Measurements from ENCODE around the gene PDXK. TPM values are rescaled to one million over a fixed set of nuclear protein-coding genes. Genes with fewer than 3 reads are reported as not detected.
A peak's percentile ranks its signal among the peaks of the same experiment; 100 is the strongest.

Gene PDXK
- total and polyA plus RNA-seq, 2 of the 8 experiments (the other 6 are each of a cell fraction or from before 2014, with no cell fraction given): 78.0 to 112 TPM

- Histone ChIP-seq H2BK20ac (ENCODE audit: low read length) (no peak overlapping the region), H4K20me1 (replicated peaks in 1 of 2; ENCODE audit: control insufficient read depth in 1 of 2, insufficient read depth in 2 of 2, low read length in 2 of 2) (peaks cover 4 to 7% of the 10 kb centered on the region in 2 experiments), H4K8ac (ENCODE audit: extremely low read depth, insufficient read depth, low read length) (no peak overlapping the region), H3K79me2 (ENCODE audit: control insufficient read depth in 1 of 2, insufficient read depth in 2 of 2, low read length in 2 of 2) (peaks cover 13 to 63% of the 10 kb centered on the region in 2 experiments), H2BK12ac (ENCODE audit: low read depth, low read length) (no peak overlapping the region), H3K4me2 (ENCODE audit: insufficient read depth in 1 of 2, low read depth in 2 of 2, low read length in 2 of 2) (no peak overlapping the region), H3K4me1 (replicated peaks in 1 of 4; ENCODE audit: control insufficient read depth in 3 of 4, insufficient read depth in 4 of 4, low read length in 3 of 4) (peaks cover 0 to 5% (median 4%) of the 10 kb centered on the region in 4 experiments; a peak in 4 of 7 replicates), H4K5ac (ENCODE audit: insufficient read length, low read depth, low read length) (no peak overlapping the region), H3K79me1 (ENCODE audit: low read depth, low read length) (peaks cover 6% of the 10 kb centered on the region), H4K91ac (replicated peaks; ENCODE audit: insufficient read length, low read length) (no peak overlapping the region), H2AFZ (ENCODE audit: low read length) (no peak overlapping the region), H3K36me3 (ENCODE audit: control insufficient read depth in 2 of 4, insufficient read depth in 4 of 4, low read length in 3 of 4) (peaks cover 5 to 40% (median 16%) of the 10 kb centered on the region in 4 experiments; a peak in 7 of 8 replicates), H3K27ac (ENCODE audit: low read depth, low read length) (no peak overlapping the region), H3K23me2 (ENCODE audit: low read depth, low read length) (no peaks in the 10 kb centered on the region), H3K4me3 (ENCODE audit: extremely low read depth in 1 of 4, insufficient read depth in 2 of 4, low read depth in 3 of 4, low read length in 4 of 4) (no peak overlapping the region), H3K14ac (ENCODE audit: insufficient read length) (no peak overlapping the region), H2AK5ac (ENCODE audit: low read depth, low read length) (no peak overlapping the region), H3K56ac (replicated peaks; ENCODE audit: insufficient read length, low read depth, low read length) (no peak overlapping the region), H3K9me3 (ENCODE audit: insufficient read depth in 2 of 2, low read depth in 1 of 2, low read length in 1 of 2) (no peaks in the 10 kb centered on the region), H2BK15ac (ENCODE audit: low read length) (no peak overlapping the region), H3K9ac (replicated peaks in 1 of 4; ENCODE audit: extremely low read depth in 1 of 4, low read depth in 3 of 4, low read length in 3 of 4) (no peak overlapping the region), H2BK5ac (ENCODE audit: low read depth, low read length) (no peak overlapping the region), H2BK120ac (replicated peaks; ENCODE audit: low read depth, low read length) (no peak overlapping the region), H3K4ac (replicated peaks; ENCODE audit: insufficient read length, low read depth, low read length) (no peak overlapping the region), H3K18ac (ENCODE audit: extremely low read depth, low read length) (no peak overlapping the region), H3K23ac (ENCODE audit: insufficient read length) (no peak overlapping the region), H3K27me3 (replicated peaks in 1 of 4; ENCODE audit: control insufficient read depth in 3 of 4, extremely low read depth in 1 of 4, insufficient read depth in 3 of 4, low read length in 3 of 4) (no peaks in the 10 kb centered on the region)
- FAIRE-seq (no peak), DNase-seq (ENCODE audit: low read depth in 1 of 2, low spot score in 2 of 2) (no peak)
- ChIA-PET CTCF (ENCODE audit: partially characterized antibody) (interaction anchor here (0.9 to 1.3 kb wide), 2 partner anchors 58 to 119 kb away, joined by 3 read pairs; no protein-coding TSS in a partner anchor), POLR2A (ENCODE audit: partially characterized antibody) (interaction anchor here (1.3 to 2.8 kb wide), 2 partner anchors 10 to 20 kb away, joined by 4 to 7 read pairs; no protein-coding TSS in a partner anchor)
- TF ChIP-seq EZH2 (IDR thresholded peaks at IDR 0.05; ENCODE audit: low read depth, low read length, severe bottlenecking) (no peak), CTCF (IDR thresholded peaks at IDR 0.05; ENCODE audit: control extremely low read depth in 1 of 3, insufficient read depth in 1 of 3, low read depth in 1 of 3, low read length in 3 of 3) (no peak), YY1 (IDR thresholded peaks at IDR 0.05; ENCODE audit: low read depth, low read length) (no peak), CEBPB (IDR thresholded peaks at IDR 0.05; ENCODE audit: low read depth, low read length) (no peak), NANOG (IDR thresholded peaks at IDR 0.05; ENCODE audit: insufficient read depth, low read depth, low read length, poor library complexity, severe bottlenecking) (peak; percentile 50)
- WGBS, 2 experiments (ENCODE audit: extremely low coverage in 1 of 2, insufficient coverage in 1 of 2, insufficient read length in 1 of 2, insufficient replicate concordance in 2 of 2, low coverage in 1 of 2, low lambda C conversion rate in 2 of 2, missing lambda C conversion rate in 1 of 2): 91% methylated on average over 20 of the region's 20 CpGs; no CpG with 5 or more reads in 1 of the 2 experiments
Observed at GRCh38 chr21:43669828-43670605, 48.9 kb upstream of the PDXK start.

Data from H1 (cell line).